WTC11 (cell line): ENCODE measurements around the gene RFTN1.

ENCODE experiments used
- CREB1 ChIP-seq: sonication (generic); formaldehyde crosslinking; IDR thresholded peaks from 2 replicates; pipeline ENCODE4 v1.8.0; 2023; ENCODE audit warnings: mild to moderate bottlenecking, missing genetic modification reagents
- ELF4 ChIP-seq: sonication (generic); formaldehyde crosslinking; IDR thresholded peaks from 2 replicates; pipeline ENCODE4 v1.8.1; 2022; ENCODE audit warnings: low read depth, mild to moderate bottlenecking, moderate library complexity, missing genetic modification reagents
- FOXK1 ChIP-seq: sonication (generic); formaldehyde crosslinking; IDR thresholded peaks from 2 replicates; pipeline ENCODE4 v1.8.0; 2022; ENCODE audit warnings: mild to moderate bottlenecking, moderate library complexity, missing genetic modification reagents
- JUN ChIP-seq: sonication (generic); formaldehyde crosslinking; IDR thresholded peaks from 2 replicates; pipeline ENCODE4 v1.8.0; 2023; ENCODE audit warnings: mild to moderate bottlenecking, missing genetic modification reagents
- NFYB ChIP-seq: sonication (generic); formaldehyde crosslinking; conservative IDR thresholded peaks from 2 replicates; pipeline ENCODE4 v1.8.0; 2022; ENCODE audit warnings: low read depth, missing genetic modification reagents
- NR3C1 ChIP-seq: sonication (generic); formaldehyde crosslinking; conservative IDR thresholded peaks from 2 replicates; pipeline ENCODE4 v1.8.1; 2023; ENCODE audit warnings: low read depth, mild to moderate bottlenecking, missing genetic modification reagents
- ZNF121 ChIP-seq: sonication (generic); formaldehyde crosslinking; IDR thresholded peaks from 2 replicates; pipeline ENCODE4 v1.8.0; 2023; ENCODE audit warnings: missing genetic modification reagents
- ZNF317 ChIP-seq: sonication (generic); formaldehyde crosslinking; IDR thresholded peaks from 2 replicates; pipeline ENCODE4 v1.8.1; 2023; ENCODE audit warnings: low read depth, mild to moderate bottlenecking, moderate library complexity, missing genetic modification reagents, borderline replicate concordance
- TF ChIP-seq, protein P1 (sequence below): fragments of 200-600 bp; IDR thresholded peaks from 2 replicates; pipeline ENCODE4 v1.8.0; 2022; ENCODE audit warnings: antibody characterized with exemption
- TF ChIP-seq, protein P2 (sequence below): fragments of 250-450 bp; sonication (Bioruptor Pico); IDR thresholded peaks from 2 replicates; pipeline ENCODE4 v1.9.0; 2021; ENCODE audit warnings: mild to moderate bottlenecking, borderline replicate concordance
- TF ChIP-seq, protein P3 (sequence below): sonication (generic); formaldehyde crosslinking; IDR thresholded peaks from 2 replicates; pipeline ENCODE4 v1.8.1; 2023; ENCODE audit warnings: mild to moderate bottlenecking, missing genetic modification reagents, moderate library complexity
- TF ChIP-seq, protein P4 (sequence below): sonication (generic); formaldehyde crosslinking; IDR thresholded peaks from 2 replicates; pipeline ENCODE4 v1.8.1; 2023; ENCODE audit warnings: mild to moderate bottlenecking, missing genetic modification reagents
- TF ChIP-seq, protein P5 (sequence below): sonication (generic); formaldehyde crosslinking; IDR thresholded peaks from 2 replicates; pipeline ENCODE4 v1.8.1; 2023; ENCODE audit warnings: mild to moderate bottlenecking, missing genetic modification reagents
- TF ChIP-seq, protein P6 (sequence below): sonication (generic); formaldehyde crosslinking; IDR thresholded peaks from 2 replicates; pipeline ENCODE4 v1.8.1; 2022; ENCODE audit warnings: low read depth, mild to moderate bottlenecking, moderate library complexity, missing genetic modification reagents, borderline replicate concordance

DNA sequence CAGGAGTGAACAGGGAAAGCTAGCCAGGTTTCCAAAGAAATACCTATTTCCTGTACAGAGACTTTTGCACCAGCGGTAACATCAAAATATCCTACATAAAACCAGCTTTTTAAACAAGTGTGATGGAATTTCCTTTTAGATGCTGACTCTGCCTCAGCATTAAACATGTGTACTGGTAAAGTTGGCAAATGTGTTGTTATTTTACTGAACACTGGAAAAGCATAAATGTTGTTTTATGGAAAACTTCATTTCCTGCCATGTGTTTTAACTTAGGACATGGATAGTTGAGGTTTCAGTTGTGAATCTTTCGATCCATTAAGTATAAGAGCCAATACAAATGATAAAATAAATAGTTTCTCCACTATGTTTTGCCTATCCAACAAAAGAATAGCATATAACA, 232.8 kb downstream of the RFTN1 start:
- TF ChIP-seq, protein P1, sequence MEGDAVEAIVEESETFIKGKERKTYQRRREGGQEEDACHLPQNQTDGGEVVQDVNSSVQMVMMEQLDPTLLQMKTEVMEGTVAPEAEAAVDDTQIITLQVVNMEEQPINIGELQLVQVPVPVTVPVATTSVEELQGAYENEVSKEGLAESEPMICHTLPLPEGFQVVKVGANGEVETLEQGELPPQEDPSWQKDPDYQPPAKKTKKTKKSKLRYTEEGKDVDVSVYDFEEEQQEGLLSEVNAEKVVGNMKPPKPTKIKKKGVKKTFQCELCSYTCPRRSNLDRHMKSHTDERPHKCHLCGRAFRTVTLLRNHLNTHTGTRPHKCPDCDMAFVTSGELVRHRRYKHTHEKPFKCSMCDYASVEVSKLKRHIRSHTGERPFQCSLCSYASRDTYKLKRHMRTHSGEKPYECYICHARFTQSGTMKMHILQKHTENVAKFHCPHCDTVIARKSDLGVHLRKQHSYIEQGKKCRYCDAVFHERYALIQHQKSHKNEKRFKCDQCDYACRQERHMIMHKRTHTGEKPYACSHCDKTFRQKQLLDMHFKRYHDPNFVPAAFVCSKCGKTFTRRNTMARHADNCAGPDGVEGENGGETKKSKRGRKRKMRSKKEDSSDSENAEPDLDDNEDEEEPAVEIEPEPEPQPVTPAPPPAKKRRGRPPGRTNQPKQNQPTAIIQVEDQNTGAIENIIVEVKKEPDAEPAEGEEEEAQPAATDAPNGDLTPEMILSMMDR = no peak
- TF ChIP-seq, protein P2, sequence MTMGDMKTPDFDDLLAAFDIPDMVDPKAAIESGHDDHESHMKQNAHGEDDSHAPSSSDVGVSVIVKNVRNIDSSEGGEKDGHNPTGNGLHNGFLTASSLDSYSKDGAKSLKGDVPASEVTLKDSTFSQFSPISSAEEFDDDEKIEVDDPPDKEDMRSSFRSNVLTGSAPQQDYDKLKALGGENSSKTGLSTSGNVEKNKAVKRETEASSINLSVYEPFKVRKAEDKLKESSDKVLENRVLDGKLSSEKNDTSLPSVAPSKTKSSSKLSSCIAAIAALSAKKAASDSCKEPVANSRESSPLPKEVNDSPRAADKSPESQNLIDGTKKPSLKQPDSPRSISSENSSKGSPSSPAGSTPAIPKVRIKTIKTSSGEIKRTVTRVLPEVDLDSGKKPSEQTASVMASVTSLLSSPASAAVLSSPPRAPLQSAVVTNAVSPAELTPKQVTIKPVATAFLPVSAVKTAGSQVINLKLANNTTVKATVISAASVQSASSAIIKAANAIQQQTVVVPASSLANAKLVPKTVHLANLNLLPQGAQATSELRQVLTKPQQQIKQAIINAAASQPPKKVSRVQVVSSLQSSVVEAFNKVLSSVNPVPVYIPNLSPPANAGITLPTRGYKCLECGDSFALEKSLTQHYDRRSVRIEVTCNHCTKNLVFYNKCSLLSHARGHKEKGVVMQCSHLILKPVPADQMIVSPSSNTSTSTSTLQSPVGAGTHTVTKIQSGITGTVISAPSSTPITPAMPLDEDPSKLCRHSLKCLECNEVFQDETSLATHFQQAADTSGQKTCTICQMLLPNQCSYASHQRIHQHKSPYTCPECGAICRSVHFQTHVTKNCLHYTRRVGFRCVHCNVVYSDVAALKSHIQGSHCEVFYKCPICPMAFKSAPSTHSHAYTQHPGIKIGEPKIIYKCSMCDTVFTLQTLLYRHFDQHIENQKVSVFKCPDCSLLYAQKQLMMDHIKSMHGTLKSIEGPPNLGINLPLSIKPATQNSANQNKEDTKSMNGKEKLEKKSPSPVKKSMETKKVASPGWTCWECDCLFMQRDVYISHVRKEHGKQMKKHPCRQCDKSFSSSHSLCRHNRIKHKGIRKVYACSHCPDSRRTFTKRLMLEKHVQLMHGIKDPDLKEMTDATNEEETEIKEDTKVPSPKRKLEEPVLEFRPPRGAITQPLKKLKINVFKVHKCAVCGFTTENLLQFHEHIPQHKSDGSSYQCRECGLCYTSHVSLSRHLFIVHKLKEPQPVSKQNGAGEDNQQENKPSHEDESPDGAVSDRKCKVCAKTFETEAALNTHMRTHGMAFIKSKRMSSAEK = no peak
- TF ChIP-seq, protein P3, sequence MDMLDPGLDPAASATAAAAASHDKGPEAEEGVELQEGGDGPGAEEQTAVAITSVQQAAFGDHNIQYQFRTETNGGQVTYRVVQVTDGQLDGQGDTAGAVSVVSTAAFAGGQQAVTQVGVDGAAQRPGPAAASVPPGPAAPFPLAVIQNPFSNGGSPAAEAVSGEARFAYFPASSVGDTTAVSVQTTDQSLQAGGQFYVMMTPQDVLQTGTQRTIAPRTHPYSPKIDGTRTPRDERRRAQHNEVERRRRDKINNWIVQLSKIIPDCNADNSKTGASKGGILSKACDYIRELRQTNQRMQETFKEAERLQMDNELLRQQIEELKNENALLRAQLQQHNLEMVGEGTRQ (CRISPR knock-in tag) = no peak
- TF ChIP-seq ZNF121 (CRISPR knock-in tag) (no peak), FOXK1 (CRISPR knock-in tag) (no peak), JUN (CRISPR knock-in tag) (no peak), CREB1 (no peak), ZNF317 (no peak), ELF4 (CRISPR knock-in tag) (no peak), NFYB (CRISPR knock-in tag) (no peak), NR3C1 (CRISPR knock-in tag) (no peak)
- TF ChIP-seq, protein P4, sequence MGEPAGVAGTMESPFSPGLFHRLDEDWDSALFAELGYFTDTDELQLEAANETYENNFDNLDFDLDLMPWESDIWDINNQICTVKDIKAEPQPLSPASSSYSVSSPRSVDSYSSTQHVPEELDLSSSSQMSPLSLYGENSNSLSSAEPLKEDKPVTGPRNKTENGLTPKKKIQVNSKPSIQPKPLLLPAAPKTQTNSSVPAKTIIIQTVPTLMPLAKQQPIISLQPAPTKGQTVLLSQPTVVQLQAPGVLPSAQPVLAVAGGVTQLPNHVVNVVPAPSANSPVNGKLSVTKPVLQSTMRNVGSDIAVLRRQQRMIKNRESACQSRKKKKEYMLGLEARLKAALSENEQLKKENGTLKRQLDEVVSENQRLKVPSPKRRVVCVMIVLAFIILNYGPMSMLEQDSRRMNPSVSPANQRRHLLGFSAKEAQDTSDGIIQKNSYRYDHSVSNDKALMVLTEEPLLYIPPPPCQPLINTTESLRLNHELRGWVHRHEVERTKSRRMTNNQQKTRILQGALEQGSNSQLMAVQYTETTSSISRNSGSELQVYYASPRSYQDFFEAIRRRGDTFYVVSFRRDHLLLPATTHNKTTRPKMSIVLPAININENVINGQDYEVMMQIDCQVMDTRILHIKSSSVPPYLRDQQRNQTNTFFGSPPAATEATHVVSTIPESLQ (CRISPR knock-in tag) = no peak
- TF ChIP-seq, protein P5, sequence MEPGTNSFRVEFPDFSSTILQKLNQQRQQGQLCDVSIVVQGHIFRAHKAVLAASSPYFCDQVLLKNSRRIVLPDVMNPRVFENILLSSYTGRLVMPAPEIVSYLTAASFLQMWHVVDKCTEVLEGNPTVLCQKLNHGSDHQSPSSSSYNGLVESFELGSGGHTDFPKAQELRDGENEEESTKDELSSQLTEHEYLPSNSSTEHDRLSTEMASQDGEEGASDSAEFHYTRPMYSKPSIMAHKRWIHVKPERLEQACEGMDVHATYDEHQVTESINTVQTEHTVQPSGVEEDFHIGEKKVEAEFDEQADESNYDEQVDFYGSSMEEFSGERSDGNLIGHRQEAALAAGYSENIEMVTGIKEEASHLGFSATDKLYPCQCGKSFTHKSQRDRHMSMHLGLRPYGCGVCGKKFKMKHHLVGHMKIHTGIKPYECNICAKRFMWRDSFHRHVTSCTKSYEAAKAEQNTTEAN (CRISPR knock-in tag) = no peak
- TF ChIP-seq, protein P6, sequence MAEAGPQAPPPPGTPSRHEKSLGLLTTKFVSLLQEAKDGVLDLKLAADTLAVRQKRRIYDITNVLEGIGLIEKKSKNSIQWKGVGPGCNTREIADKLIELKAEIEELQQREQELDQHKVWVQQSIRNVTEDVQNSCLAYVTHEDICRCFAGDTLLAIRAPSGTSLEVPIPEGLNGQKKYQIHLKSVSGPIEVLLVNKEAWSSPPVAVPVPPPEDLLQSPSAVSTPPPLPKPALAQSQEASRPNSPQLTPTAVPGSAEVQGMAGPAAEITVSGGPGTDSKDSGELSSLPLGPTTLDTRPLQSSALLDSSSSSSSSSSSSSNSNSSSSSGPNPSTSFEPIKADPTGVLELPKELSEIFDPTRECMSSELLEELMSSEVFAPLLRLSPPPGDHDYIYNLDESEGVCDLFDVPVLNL (CRISPR knock-in tag) = no peak
